ENCODE data around the gene TMEM123. TPM values are rescaled to one million over a fixed set of nuclear protein-coding genes. Genes with fewer than 3 reads are reported as not detected.

TMEM123 gene
- polyA plus RNA-seq (2013, experiment 1 of 2): 103 TPM
- 107 TPM for polyA plus RNA-seq (2013, experiment 2 of 2)

DNA sequence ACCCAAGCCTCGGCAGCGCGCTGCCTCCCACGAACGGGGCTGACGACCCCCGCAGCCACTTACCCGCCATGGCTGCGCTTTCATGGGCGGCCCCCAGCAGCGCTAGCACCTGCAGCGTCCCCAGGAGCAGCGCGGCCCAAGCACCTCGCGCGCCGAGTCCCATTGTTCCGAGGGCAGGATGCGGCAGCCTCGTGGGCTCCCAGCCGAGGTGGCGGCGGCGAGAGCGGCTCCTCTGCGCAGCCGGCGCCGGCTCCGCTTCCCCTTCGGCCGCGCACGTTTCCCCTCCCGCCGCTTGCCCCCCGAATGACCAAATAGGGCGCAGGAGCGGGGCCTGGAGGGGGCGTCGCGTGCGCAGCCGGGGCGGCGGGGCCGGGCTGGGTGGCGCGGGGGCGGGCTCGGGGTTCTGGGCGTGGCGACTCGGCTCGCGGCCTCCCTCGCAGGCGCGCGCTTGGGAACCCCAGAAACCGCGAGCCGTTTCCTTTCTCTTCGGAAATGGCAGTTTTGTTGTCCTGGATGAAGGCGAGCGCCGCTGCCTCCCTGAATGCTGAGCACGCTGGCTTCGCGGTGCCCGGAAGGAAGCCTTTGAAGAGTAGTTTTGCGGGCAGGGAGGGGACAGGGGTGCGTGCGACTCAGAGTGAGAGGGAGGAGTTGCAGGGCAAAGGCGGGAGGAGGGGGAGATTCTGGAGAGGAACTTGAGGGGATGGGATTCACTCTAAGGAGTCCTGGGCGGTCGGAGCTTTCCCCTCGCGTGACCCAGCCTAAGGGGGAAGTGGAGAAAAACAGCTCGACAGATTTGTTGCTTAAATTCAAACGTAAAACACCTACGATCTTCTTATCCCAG, at the start of gene TMEM123:
TSS of gene TMEM123 (minus strand) at position 305 of the 841 bp plus-strand sequence. CDS start at position 163, 142 bp downstream.
- no peak within 1 kb of the TSS for H4K8ac ChIP-seq (ENCODE audit: low read depth, low read length)
- H3K79me1 ChIP-seq (ENCODE audit: low read depth, low read length): peaks cover 7% of the 10 kb centered on the region
- H3K4me2 ChIP-seq (ENCODE audit: insufficient read depth, low read length, poor library complexity, severe bottlenecking): peak within 1 kb of the TSS; percentile 61
- peak within 1 kb of the TSS; percentile 80 to 95 for H3K4me3 ChIP-seq (ENCODE audit: low read length in 2 of 2)
- H2BK15ac ChIP-seq (ENCODE audit: low read length): peak within 1 kb of the TSS; percentile 80
- no peak within 1 kb of the TSS for H2AK5ac ChIP-seq (ENCODE audit: low read depth, low read length)
- peaks cover 1 to 13% of the 10 kb centered on the region in 2 donors for H3K36me3 ChIP-seq (replicated peaks in 1 of 2; ENCODE audit: control insufficient read depth in 2 of 2, insufficient read depth in 2 of 2, low read length in 2 of 2)
- peak within 1 kb of the TSS; percentile 87 for H2BK5ac ChIP-seq (ENCODE audit: low read length)
- H4K91ac ChIP-seq (ENCODE audit: low read depth, low read length, poor library complexity): peak within 1 kb of the TSS; percentile 70
- H3K23ac ChIP-seq (ENCODE audit: low read depth, low read length, poor library complexity): peak within 1 kb of the TSS; percentile 67
- H3K14ac ChIP-seq (ENCODE audit: low read length): peak within 1 kb of the TSS; percentile 43
- H3K27ac ChIP-seq (replicated peaks; ENCODE audit: low read length): peak within 1 kb of the TSS; percentile 92
- H3K27me3 ChIP-seq (ENCODE audit: control insufficient read depth in 3 of 3, insufficient read depth in 3 of 3, low read depth in 1 of 3, low read length in 3 of 3): peaks cover 0 to 3% (median 0%) of the 10 kb centered on the region in 3 experiments
- peak within 1 kb of the TSS; percentile 96 for H2AFZ ChIP-seq (ENCODE audit: low read length)
- peak within 1 kb of the TSS; percentile 67 for H3K4ac ChIP-seq (ENCODE audit: low read length)
- no peak within 1 kb of the TSS for H2BK120ac ChIP-seq (ENCODE audit: low read depth, low read length)
- H3K9ac ChIP-seq (ENCODE audit: low read depth, low read length, poor library complexity): peak within 1 kb of the TSS; percentile 99
- peak within 1 kb of the TSS; percentile 75 for H2BK12ac ChIP-seq (ENCODE audit: low read length)
- H3K4me1 ChIP-seq (ENCODE audit: control insufficient read depth in 2 of 2, insufficient read depth in 1 of 2, low read depth in 1 of 2, low read length in 2 of 2): peaks cover 9 to 16% of the 10 kb centered on the region in 2 donors
- DNase-seq (ENCODE audit: low spot score): peak; percentile 73
- WGBS, 2 donors (ENCODE audit: extremely low coverage in 2 of 2, insufficient read length in 2 of 2, insufficient replicate concordance in 1 of 2): no CpG with 5 or more reads among the region's 83 CpGs
- H3K18ac ChIP-seq (ENCODE audit: low read length): peak within 1 kb of the TSS; percentile 99
- H3K9me3 ChIP-seq (replicated peaks in 1 of 2; ENCODE audit: control insufficient read depth in 2 of 2, insufficient read depth in 1 of 2, low read depth in 1 of 2, low read length in 2 of 2): no peaks in the 10 kb centered on the region

DNA sequence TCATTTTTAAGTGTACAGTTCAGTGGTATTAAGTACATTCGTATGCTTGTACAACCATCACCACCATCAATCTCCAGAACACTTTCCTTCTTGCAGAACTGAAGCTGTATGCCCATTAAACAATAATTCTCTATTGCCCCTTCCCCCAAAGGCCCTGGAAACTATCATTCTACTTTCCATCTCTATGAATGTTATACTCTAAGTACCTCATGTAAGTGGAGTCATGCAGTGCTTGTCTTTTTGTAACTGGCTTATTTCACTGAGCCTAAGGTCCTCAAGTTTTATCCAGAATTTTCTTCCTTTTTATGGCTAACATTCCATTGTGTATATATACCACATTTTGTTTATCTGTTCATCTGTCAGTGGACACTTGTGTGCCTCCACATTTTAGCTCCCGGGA, 48.3 kb upstream of the TMEM123 start:
- Histone ChIP-seq H3K4me2 (ENCODE audit: insufficient read depth, low read length, poor library complexity, severe bottlenecking) (no peak overlapping the region), H3K18ac (ENCODE audit: low read length) (no peak overlapping the region), H2AK5ac (ENCODE audit: low read depth, low read length) (no peak overlapping the region), H3K14ac (ENCODE audit: low read length) (no peak overlapping the region), H3K27ac (replicated peaks; ENCODE audit: low read length) (no peak overlapping the region), H3K4me3 (ENCODE audit: low read length in 2 of 2) (no peak overlapping the region), H3K36me3 (replicated peaks in 1 of 2; ENCODE audit: control insufficient read depth in 2 of 2, insufficient read depth in 2 of 2, low read length in 2 of 2) (no peaks in the 10 kb centered on the region), H2BK120ac (ENCODE audit: low read depth, low read length) (no peak overlapping the region), H3K27me3 (ENCODE audit: control insufficient read depth in 3 of 3, insufficient read depth in 3 of 3, low read depth in 1 of 3, low read length in 3 of 3) (no peaks in the 10 kb centered on the region), H2BK5ac (ENCODE audit: low read length) (no peak overlapping the region), H3K23ac (ENCODE audit: low read depth, low read length, poor library complexity) (no peak overlapping the region), H3K4me1 (ENCODE audit: control insufficient read depth in 2 of 2, insufficient read depth in 1 of 2, low read depth in 1 of 2, low read length in 2 of 2) (no peaks in the 10 kb centered on the region), H4K91ac (ENCODE audit: low read depth, low read length, poor library complexity) (no peak overlapping the region), H3K4ac (ENCODE audit: low read length) (no peak overlapping the region), H4K8ac (ENCODE audit: low read depth, low read length) (no peak overlapping the region), H2AFZ (ENCODE audit: low read length) (no peak overlapping the region), H2BK12ac (ENCODE audit: low read length) (no peak overlapping the region), H3K9me3 (replicated peaks in 1 of 2; ENCODE audit: control insufficient read depth in 2 of 2, insufficient read depth in 1 of 2, low read depth in 1 of 2, low read length in 2 of 2) (no peaks in the 10 kb centered on the region), H2BK15ac (ENCODE audit: low read length) (no peak overlapping the region), H3K9ac (ENCODE audit: low read depth, low read length, poor library complexity) (no peak overlapping the region), H3K79me1 (ENCODE audit: low read depth, low read length) (no peaks in the 10 kb centered on the region)
- no CpG with 5 or more reads among the region's 2 CpGs for WGBS, 2 donors (ENCODE audit: extremely low coverage in 2 of 2, insufficient read length in 2 of 2, insufficient replicate concordance in 1 of 2)
- no peak for DNase-seq (ENCODE audit: low spot score)

DNA sequence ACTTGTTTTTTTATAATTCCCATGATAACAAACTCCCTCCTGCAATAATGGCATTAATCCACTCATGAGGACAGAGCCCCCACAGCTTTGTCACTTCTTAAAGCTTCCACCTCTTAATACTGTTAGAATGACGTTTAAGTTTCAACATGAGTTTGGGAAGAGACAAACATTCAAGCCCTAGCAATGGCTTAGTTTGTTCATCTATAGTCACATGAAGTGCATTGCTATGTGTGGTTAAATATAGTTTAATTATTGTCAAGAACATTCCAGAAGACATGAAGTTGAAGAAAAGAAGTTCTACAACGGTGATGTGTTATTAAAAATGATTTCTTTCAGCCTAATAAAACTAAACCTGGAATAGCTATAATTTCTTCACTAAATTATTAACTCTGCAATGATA, 47.4 kb upstream of the TMEM123 start:
- H3K9me3 ChIP-seq (replicated peaks in 1 of 2; ENCODE audit: control insufficient read depth in 2 of 2, insufficient read depth in 1 of 2, low read depth in 1 of 2, low read length in 2 of 2): no peaks in the 10 kb centered on the region
- no peak for DNase-seq (ENCODE audit: low spot score)
- no peak overlapping the region for H3K18ac ChIP-seq (ENCODE audit: low read length)
- no peaks in the 10 kb centered on the region for H3K27me3 ChIP-seq (ENCODE audit: control insufficient read depth in 3 of 3, insufficient read depth in 3 of 3, low read depth in 1 of 3, low read length in 3 of 3)
- H2BK120ac ChIP-seq (ENCODE audit: low read depth, low read length): no peak overlapping the region
- H2AK5ac ChIP-seq (ENCODE audit: low read depth, low read length): no peak overlapping the region
- no peak overlapping the region for H3K4me2 ChIP-seq (ENCODE audit: insufficient read depth, low read length, poor library complexity, severe bottlenecking)
- H3K79me1 ChIP-seq (ENCODE audit: low read depth, low read length): no peaks in the 10 kb centered on the region
- H3K4ac ChIP-seq (ENCODE audit: low read length): no peak overlapping the region
- H3K23ac ChIP-seq (ENCODE audit: low read depth, low read length, poor library complexity): no peak overlapping the region
- H3K4me3 ChIP-seq (ENCODE audit: low read length in 2 of 2): no peak overlapping the region
- no peak overlapping the region for H3K27ac ChIP-seq (replicated peaks; ENCODE audit: low read length)
- no peak overlapping the region for H3K9ac ChIP-seq (ENCODE audit: low read depth, low read length, poor library complexity)
- H2BK15ac ChIP-seq (ENCODE audit: low read length): no peak overlapping the region
- no peak overlapping the region for H3K14ac ChIP-seq (ENCODE audit: low read length)
- no peak overlapping the region for H2BK5ac ChIP-seq (ENCODE audit: low read length)
- H4K8ac ChIP-seq (ENCODE audit: low read depth, low read length): no peak overlapping the region
- no peak overlapping the region for H4K91ac ChIP-seq (ENCODE audit: low read depth, low read length, poor library complexity)
- no peak overlapping the region for H2AFZ ChIP-seq (ENCODE audit: low read length)
- H3K36me3 ChIP-seq (replicated peaks in 1 of 2; ENCODE audit: control insufficient read depth in 2 of 2, insufficient read depth in 2 of 2, low read length in 2 of 2): no peaks in the 10 kb centered on the region
- no peak overlapping the region for H2BK12ac ChIP-seq (ENCODE audit: low read length)
- no CpG with 5 or more reads among the region's 2 CpGs for WGBS, 2 donors (ENCODE audit: extremely low coverage in 2 of 2, insufficient read length in 2 of 2, insufficient replicate concordance in 1 of 2)
- no peaks in the 10 kb centered on the region for H3K4me1 ChIP-seq (ENCODE audit: control insufficient read depth in 2 of 2, insufficient read depth in 1 of 2, low read depth in 1 of 2, low read length in 2 of 2)

GRCh38 chr11:102499151-102499550, 46.6 kb upstream of the TMEM123 start:
- H3K79me1 ChIP-seq (ENCODE audit: low read depth, low read length): no peaks in the 10 kb centered on the region
- WGBS, 2 donors (ENCODE audit: extremely low coverage in 2 of 2, insufficient read length in 2 of 2, insufficient replicate concordance in 1 of 2): no CpG with 5 or more reads among the region's 3 CpGs

More at GRCh38 chr11:102499151-102499550, 46.6 kb upstream of the TMEM123 start:
- Histone ChIP-seq H3K9me3 (replicated peaks in 1 of 2; ENCODE audit: control insufficient read depth in 2 of 2, insufficient read depth in 1 of 2, low read depth in 1 of 2, low read length in 2 of 2) (no peaks in the 10 kb centered on the region), H3K27ac (replicated peaks; ENCODE audit: low read length) (no peak overlapping the region), H4K8ac (ENCODE audit: low read depth, low read length) (no peak overlapping the region), H2BK12ac (ENCODE audit: low read length) (no peak overlapping the region), H3K18ac (ENCODE audit: low read length) (no peak overlapping the region), H3K27me3 (ENCODE audit: control insufficient read depth in 3 of 3, insufficient read depth in 3 of 3, low read depth in 1 of 3, low read length in 3 of 3) (no peaks in the 10 kb centered on the region), H3K4me2 (ENCODE audit: insufficient read depth, low read length, poor library complexity, severe bottlenecking) (no peak overlapping the region), H3K23ac (ENCODE audit: low read depth, low read length, poor library complexity) (no peak overlapping the region), H2AK5ac (ENCODE audit: low read depth, low read length) (no peak overlapping the region), H3K14ac (ENCODE audit: low read length) (no peak overlapping the region), H3K4me1 (ENCODE audit: control insufficient read depth in 2 of 2, insufficient read depth in 1 of 2, low read depth in 1 of 2, low read length in 2 of 2) (no peaks in the 10 kb centered on the region), H3K4ac (ENCODE audit: low read length) (no peak overlapping the region), H2BK15ac (ENCODE audit: low read length) (no peak overlapping the region), H3K4me3 (ENCODE audit: low read length in 2 of 2) (no peak overlapping the region), H2AFZ (ENCODE audit: low read length) (no peak overlapping the region), H3K9ac (ENCODE audit: low read depth, low read length, poor library complexity) (no peak overlapping the region), H2BK120ac (ENCODE audit: low read depth, low read length) (no peak overlapping the region), H2BK5ac (ENCODE audit: low read length) (no peak overlapping the region), H3K36me3 (replicated peaks in 1 of 2; ENCODE audit: control insufficient read depth in 2 of 2, insufficient read depth in 2 of 2, low read length in 2 of 2) (no peaks in the 10 kb centered on the region), H4K91ac (ENCODE audit: low read depth, low read length, poor library complexity) (no peak overlapping the region)
- DNase-seq (ENCODE audit: low spot score): no peak
